Upper lobe of left lung (tissue), 6 donors: ENCODE data around the gene ANXA4. TPM values are rescaled to one million over a fixed set of nuclear protein-coding genes. Genes with fewer than 3 reads are reported as not detected.

Experiments used
- ATAC-seq, 2 donors: fragments of 200-7000 bp; cut with Tn5 transposase; one replicate each; pipeline ENCODE4 v1.9.1; 2022; ENCODE audit warnings: mild to moderate bottlenecking in 2 of 2, moderate library complexity in 2 of 2; ENCODE audit not compliant: low FRiP score in 2 of 2
- DNase-seq, 2 donors: peaks; one replicate each; pipeline ENCODE4 v3.0.0-alpha.2; 2019 to 2020
- H3K27ac ChIP-seq, 4 donors: fragments of 200-600 bp; sonication (generic); one replicate each; pipeline ENCODE4 v1.5.1; 2016 to 2019
- H3K27me3 ChIP-seq, 4 donors: fragments of 200-600 bp; sonication (generic); one replicate each; pipeline ENCODE4 v1.5.1; 2017 to 2019
- H3K36me3 ChIP-seq, 4 donors: fragments of 200-600 bp; sonication (generic); one replicate each; pipeline ENCODE4 v1.5.1; 2016 to 2019
- H3K4me1 ChIP-seq, 4 donors: fragments of 200-600 bp; sonication (generic); one replicate each; pipeline ENCODE4 v1.5.1; 2018 to 2019
- H3K4me3 ChIP-seq, 4 donors: fragments of 200-600 bp; sonication (generic); one replicate each; pipeline ENCODE4 v1.5.1; 2017 to 2019; ENCODE audit warnings: mild to moderate bottlenecking in 2 of 4, moderate library complexity in 1 of 4
- H3K9me3 ChIP-seq, 4 donors: fragments of 200-600 bp; sonication (generic); one replicate each; pipeline ENCODE4 v1.5.1; 2018 to 2019
- CTCF ChIP-seq, 6 experiments: fragments of 450-650 bp in 4 of 6; fragments of 200-600 bp in 2 of 6; sonication (generic) in 2 of 6; IDR thresholded peaks; one replicate each; pipeline ENCODE4 v1.5.1; 2016 to 2019; ENCODE audit warnings: antibody characterized with exemption in 6 of 6
- EP300 ChIP-seq, 4 donors: sonication (generic); formaldehyde crosslinking; IDR thresholded peaks; one replicate each; pipeline ENCODE4 v1.5.1; 2017; ENCODE audit warnings: antibody characterized with exemption in 4 of 4, control low read depth in 2 of 4
- POLR2A ChIP-seq, 4 donors: fragments of 450-650 bp; IDR thresholded peaks; one replicate each; pipeline ENCODE4 v1.5.1; 2016 to 2017; ENCODE audit warnings: antibody characterized with exemption in 4 of 4, mild to moderate bottlenecking in 2 of 4
- POLR2AphosphoS5 ChIP-seq, 2 donors: sonication (generic); formaldehyde crosslinking; IDR thresholded peaks; one replicate each; pipeline ENCODE4 v1.5.1; 2017; ENCODE audit warnings: antibody characterized with exemption in 2 of 2
- WGBS, 2 donors: methylation state at CpG; one replicate each; pipeline ENCODE4 v1.1.5; 2017 to 2018; 5-methylcytosine and 5-hydroxymethylcytosine counted together
- total RNA-seq, 6 donors: library from RNA; depleted of rRNA in 4 of 6; stranded (reverse); fragments of >200 nt in 4 of 6; gene quantifications; one replicate each; pipeline versions ENCODE4 v1.1.0 to v1.2.1, GENCODE V29; 2016 to 2021
- donor health status: DM: no; HTN: no; CAD: no; lungs with moderate emphysema.
- donor health status: DM: no; HTN: yes; CAD: no; lungs with severe emphysema.

Gene ANXA4
- total RNA-seq, 6 donors from 2014 or later = 84.0 to 214 (median 161) TPM

DNA sequence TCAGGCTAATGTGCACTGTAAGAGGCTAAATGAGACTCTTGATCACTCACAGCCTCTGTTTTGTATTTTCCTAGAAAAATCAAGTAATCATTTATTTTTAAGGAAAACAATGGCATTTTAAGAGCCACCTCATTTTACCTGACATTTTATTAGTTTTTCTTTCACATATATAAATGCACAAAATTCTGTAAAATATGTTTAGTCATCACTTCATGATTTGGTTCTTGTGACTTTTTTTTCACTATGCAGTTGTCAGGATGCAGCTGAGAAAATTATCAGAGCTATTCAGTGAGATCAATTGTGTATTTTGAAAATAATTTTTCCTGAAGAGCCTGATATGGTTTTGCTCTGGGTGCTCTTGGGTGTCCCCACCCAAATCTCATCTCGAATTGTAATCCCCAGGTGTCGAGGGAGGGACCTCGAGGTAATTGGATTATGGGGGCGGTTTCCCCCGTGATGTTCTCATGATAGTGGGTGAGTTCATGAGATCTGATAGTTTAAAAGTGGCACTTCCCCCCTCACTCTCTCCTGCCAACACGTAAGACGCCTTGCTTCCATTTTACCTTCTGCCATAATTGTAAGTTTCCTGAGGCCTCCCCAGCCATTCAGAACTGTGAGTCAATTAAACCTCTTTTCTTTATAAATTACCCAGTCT, 16.1 kb upstream of the ANXA4 start:
- no peak for TF ChIP-seq POLR2AphosphoS5 (IDR thresholded peaks at IDR 0.05)
- no peak for TF ChIP-seq CTCF (IDR thresholded peaks at IDR 0.05)
- no peak for TF ChIP-seq EP300 (IDR thresholded peaks at IDR 0.05)
- TF ChIP-seq POLR2A (IDR thresholded peaks at IDR 0.05) = no peak
- Histone ChIP-seq H3K4me1 (peaks cover 0 to 2% (median 0%) of the 10 kb centered on the region in 4 donors), H3K36me3 (no peaks in the 10 kb centered on the region), H3K27me3 (no peaks in the 10 kb centered on the region), H3K9me3 (no peaks in the 10 kb centered on the region), H3K4me3 (no peak overlapping the region), H3K27ac (no peak overlapping the region)
- WGBS, 2 donors = 92 to 95% methylated on average over 7 of the region's 7 CpGs
- DNase-seq (no peak), ATAC-seq (no peak)

DNA sequence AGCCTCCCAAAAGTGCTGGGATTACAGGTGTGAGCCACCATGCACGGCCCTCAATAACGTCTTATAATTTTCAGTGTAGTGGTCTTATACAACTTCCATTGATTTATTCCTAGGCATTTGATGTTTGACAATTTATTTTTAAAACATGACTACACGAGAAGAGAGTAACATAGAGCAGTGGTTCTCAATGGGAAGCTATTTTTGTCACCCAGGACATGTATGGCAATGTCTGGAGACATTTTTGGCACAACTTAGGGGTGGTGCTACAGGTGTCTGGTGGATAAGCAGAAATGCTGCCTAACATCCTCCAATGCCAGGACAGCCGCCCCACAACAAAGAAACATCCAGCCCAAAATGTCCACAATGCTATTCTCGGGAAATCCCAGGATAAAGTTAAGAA, 12.7 kb upstream of the ANXA4 start:
- ATAC-seq (no peak), DNase-seq (no peak)
- Histone ChIP-seq H3K27me3 (no peaks in the 10 kb centered on the region), H3K27ac (no peak overlapping the region), H3K4me1 (peaks cover 0 to 2% (median 0%) of the 10 kb centered on the region in 4 donors), H3K4me3 (no peak overlapping the region), H3K9me3 (no peaks in the 10 kb centered on the region), H3K36me3 (no peaks in the 10 kb centered on the region)
- TF ChIP-seq POLR2A (IDR thresholded peaks at IDR 0.05) = no peak
- no peak for TF ChIP-seq EP300 (IDR thresholded peaks at IDR 0.05)
- no peak for TF ChIP-seq CTCF (IDR thresholded peaks at IDR 0.05)
- no peak for TF ChIP-seq POLR2AphosphoS5 (IDR thresholded peaks at IDR 0.05)
- 86 to 91% methylated on average over 5 of the region's 5 CpGs for WGBS, 2 donors

GRCh38 chr2:69729781-69730180, 12.2 kb upstream of the ANXA4 start:
- WGBS, 2 donors = 89 to 91% methylated on average over 5 of the region's 5 CpGs
- no peaks in the 10 kb centered on the region for H3K36me3 ChIP-seq
- H3K9me3 ChIP-seq = no peaks in the 10 kb centered on the region
- no peak for TF ChIP-seq POLR2A (IDR thresholded peaks at IDR 0.05)
- no peak for TF ChIP-seq CTCF (IDR thresholded peaks at IDR 0.05)
- TF ChIP-seq EP300 (IDR thresholded peaks at IDR 0.05) = no peak
- TF ChIP-seq POLR2AphosphoS5 (IDR thresholded peaks at IDR 0.05) = no peak
- H3K27me3 ChIP-seq = no peaks in the 10 kb centered on the region
- H3K27ac ChIP-seq = no peak overlapping the region
- peaks cover 0 to 2% (median 0%) of the 10 kb centered on the region in 4 donors for H3K4me1 ChIP-seq
- ATAC-seq = no peak
- no peak for DNase-seq
- H3K4me3 ChIP-seq = no peak overlapping the region

DNA sequence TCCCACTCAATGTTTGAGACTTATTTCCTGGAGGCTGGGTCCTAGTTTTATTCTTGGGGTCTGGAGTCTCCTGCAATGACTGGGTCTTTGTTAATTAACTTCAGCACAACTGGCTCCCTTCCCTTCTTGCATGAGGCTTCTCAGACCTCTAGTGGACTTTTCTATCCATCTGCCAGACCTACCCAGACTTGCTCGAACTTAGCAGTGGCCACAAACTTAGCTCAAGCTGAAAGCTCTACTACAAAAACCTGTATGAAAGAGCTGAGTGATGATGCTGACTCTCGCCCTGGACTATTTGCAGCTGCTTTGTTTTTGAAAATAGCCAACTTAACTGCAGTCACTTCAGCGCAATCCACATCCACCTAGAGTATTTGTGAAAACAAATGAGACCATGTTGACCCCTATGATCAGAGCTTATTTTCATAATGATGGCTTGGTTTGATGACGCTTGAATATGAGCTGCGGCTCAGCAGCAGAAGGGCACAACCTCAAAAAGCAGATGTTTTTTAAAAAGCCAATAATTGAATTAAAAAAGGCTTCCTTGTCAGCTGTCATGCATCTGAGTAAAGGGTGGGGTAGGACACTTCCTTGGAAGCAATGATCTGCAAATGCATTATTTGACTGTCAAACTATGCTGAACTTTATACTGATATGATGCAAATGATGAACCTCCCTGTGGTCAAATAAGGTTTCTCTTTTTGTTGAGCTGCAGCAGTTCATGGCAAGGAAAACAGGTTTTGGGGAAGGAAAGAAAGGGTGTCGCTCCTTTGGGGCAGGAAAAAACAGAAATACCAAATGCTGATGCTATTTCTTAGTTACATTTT, 10.6 kb upstream of the ANXA4 start:
- no peak for DNase-seq
- ATAC-seq = no peak
- Histone ChIP-seq H3K36me3 (no peaks in the 10 kb centered on the region), H3K9me3 (no peaks in the 10 kb centered on the region), H3K4me1 (no peaks in the 10 kb centered on the region), H3K4me3 (no peak overlapping the region), H3K27ac (no peak overlapping the region), H3K27me3 (no peaks in the 10 kb centered on the region)
- WGBS, 2 donors = 91 to 93% methylated on average over 6 of the region's 6 CpGs
- TF ChIP-seq EP300 (IDR thresholded peaks at IDR 0.05) (no peak), POLR2A (IDR thresholded peaks at IDR 0.05) (no peak), POLR2AphosphoS5 (IDR thresholded peaks at IDR 0.05) (no peak), CTCF (IDR thresholded peaks at IDR 0.05) (no peak)
